Uterus (tissue), 2 donors: ENCODE data around the gene CTIF.

Experiments used
- POLR2A ChIP-seq, 2 donors: fragments of 450-650 bp; IDR thresholded peaks; one replicate each; pipeline ENCODE4 v1.6.1; 2016; ENCODE audit warnings: antibody characterized with exemption in 2 of 2, mild to moderate bottlenecking in 1 of 2, moderate library complexity in 1 of 2
- TF ChIP-seq, protein P1 (sequence below), 4 experiments: fragments of 200-600 bp in 2 of 4; fragments of 450-650 bp in 2 of 4; sonication (generic) in 2 of 4; IDR thresholded peaks; one replicate each; pipeline ENCODE4 v1.5.1; 2016 to 2019; ENCODE audit warnings: antibody characterized with exemption in 4 of 4, mild to moderate bottlenecking in 2 of 4, moderate library complexity in 1 of 4

DNA sequence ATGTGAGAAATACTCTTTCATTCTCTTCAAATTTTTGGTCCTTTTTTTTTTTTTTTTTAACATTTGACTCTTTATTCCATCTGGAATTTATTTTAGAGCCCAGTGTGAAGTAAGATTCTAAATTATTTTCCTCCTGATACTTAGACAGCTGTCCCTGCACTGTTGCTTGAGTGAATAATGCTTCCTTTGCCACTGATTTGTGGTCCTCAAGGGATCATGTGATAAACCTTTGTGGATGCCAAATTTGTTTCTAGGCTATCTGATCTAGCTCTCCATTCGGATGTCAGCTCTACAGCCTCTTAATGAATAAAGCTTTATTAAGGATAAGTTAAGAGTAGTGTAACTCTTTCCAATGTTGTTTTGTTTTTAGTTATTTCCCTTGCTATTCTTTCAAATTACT lies 269.6 kb downstream of the CTIF start:
- TF ChIP-seq POLR2A (IDR thresholded peaks at IDR 0.05) = no peak
- TF ChIP-seq, protein P1, sequence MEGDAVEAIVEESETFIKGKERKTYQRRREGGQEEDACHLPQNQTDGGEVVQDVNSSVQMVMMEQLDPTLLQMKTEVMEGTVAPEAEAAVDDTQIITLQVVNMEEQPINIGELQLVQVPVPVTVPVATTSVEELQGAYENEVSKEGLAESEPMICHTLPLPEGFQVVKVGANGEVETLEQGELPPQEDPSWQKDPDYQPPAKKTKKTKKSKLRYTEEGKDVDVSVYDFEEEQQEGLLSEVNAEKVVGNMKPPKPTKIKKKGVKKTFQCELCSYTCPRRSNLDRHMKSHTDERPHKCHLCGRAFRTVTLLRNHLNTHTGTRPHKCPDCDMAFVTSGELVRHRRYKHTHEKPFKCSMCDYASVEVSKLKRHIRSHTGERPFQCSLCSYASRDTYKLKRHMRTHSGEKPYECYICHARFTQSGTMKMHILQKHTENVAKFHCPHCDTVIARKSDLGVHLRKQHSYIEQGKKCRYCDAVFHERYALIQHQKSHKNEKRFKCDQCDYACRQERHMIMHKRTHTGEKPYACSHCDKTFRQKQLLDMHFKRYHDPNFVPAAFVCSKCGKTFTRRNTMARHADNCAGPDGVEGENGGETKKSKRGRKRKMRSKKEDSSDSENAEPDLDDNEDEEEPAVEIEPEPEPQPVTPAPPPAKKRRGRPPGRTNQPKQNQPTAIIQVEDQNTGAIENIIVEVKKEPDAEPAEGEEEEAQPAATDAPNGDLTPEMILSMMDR (IDR thresholded peaks at IDR 0.05) = no peak
